Osteoblast (primary cell): ENCODE results near the gene BFSP2. TPM values are rescaled to one million over a fixed set of nuclear protein-coding genes. Genes with fewer than 3 reads are reported as not detected.
A peak's percentile ranks its signal among the peaks of the same experiment; 100 is the strongest.

Experiments used
- DNase-seq: peaks from one replicate; pipeline ENCODE4 v3.0.0; 2011; ENCODE audit warnings: low spot score, mixed read lengths; ENCODE audit not compliant: insufficient read length; ENCODE audit errors: missing footprints
- H2AFZ ChIP-seq: 2 replicates; pipeline ENCODE4 v1.6.0; 2011; ENCODE audit warnings: mild to moderate bottlenecking, low read length
- H3K27ac ChIP-seq: 2 replicates; pipeline ENCODE4 v1.5.1; 2011; ENCODE audit warnings: mild to moderate bottlenecking, low read depth, low read length, moderate library complexity
- H3K27me3 ChIP-seq: 2 replicates; pipeline ENCODE4 v1.6.0; 2012; ENCODE audit warnings: mild to moderate bottlenecking, control low read depth, inconsistent platforms, low read length, moderate library complexity; ENCODE audit not compliant: insufficient read depth
- H3K36me3 ChIP-seq: 2 replicates; pipeline ENCODE4 v1.5.1; 2011; ENCODE audit warnings: mild to moderate bottlenecking, low read length, control low read depth, moderate library complexity; ENCODE audit not compliant: insufficient read depth
- H3K4me1 ChIP-seq: 2 replicates; pipeline ENCODE4 v1.5.1; 2011; ENCODE audit warnings: mild to moderate bottlenecking, low read length, control low read depth, moderate library complexity; ENCODE audit not compliant: insufficient read depth
- H3K4me2 ChIP-seq: 2 replicates; pipeline ENCODE4 v1.6.0; 2011; ENCODE audit warnings: mild to moderate bottlenecking, low read length; ENCODE audit not compliant: insufficient read depth
- H3K4me3 ChIP-seq: fragments of 200-600 bp; sonication (generic); 3 replicates; pipeline ENCODE4 v1.5.1; 2012; ENCODE audit warnings: mild to moderate bottlenecking, low read length, inconsistent platforms; ENCODE audit not compliant: insufficient read depth
- H3K79me2 ChIP-seq: 2 replicates; pipeline ENCODE4 v1.6.0; 2012; ENCODE audit warnings: mild to moderate bottlenecking, low read length, control low read depth, inconsistent platforms; ENCODE audit not compliant: insufficient read depth
- H3K9me3 ChIP-seq: 2 replicates; pipeline ENCODE4 v1.5.1; 2011; ENCODE audit warnings: low read depth, low read length, control low read depth
- H4K20me1 ChIP-seq: 2 replicates; pipeline ENCODE4 v1.6.0; 2012; ENCODE audit warnings: mild to moderate bottlenecking, low read length, control low read depth; ENCODE audit not compliant: insufficient read depth
- total RNA-seq: library from RNA; depleted of rRNA; stranded (reverse); fragments of >200 nt; gene quantifications from 2 replicates; pipeline ENCODE4 v1.2.3, GENCODE V29; 2012
- TF ChIP-seq, protein P1 (sequence below): IDR thresholded peaks from 2 replicates; pipeline ENCODE4 v1.5.1; 2011; ENCODE audit warnings: mild to moderate bottlenecking, low read depth, low read length, moderate library complexity; ENCODE audit errors: extremely low read depth

Gene BFSP2
- total RNA-seq, 1 donor: not detected

DNA sequence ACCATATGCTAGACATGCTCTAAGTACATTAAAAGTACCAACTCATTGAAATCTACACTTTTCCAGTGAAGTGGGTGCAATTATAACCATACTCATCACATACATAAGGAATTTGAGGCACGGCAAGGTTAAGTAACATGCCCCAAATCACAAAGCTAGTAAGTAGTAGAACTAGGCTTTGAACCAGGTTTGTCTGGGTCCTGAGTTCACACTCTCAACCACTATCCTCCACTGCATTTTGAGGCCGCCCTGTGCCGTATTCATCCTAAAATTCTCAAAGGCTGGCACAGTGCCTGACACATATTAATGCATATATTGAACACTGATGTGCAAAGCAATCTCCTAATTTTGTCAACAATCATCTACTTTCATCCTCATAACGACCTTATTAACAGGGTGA, 104.9 kb downstream of the BFSP2 start:
- Histone ChIP-seq H3K79me2 (no peaks in the 10 kb centered on the region), H4K20me1 (no peaks in the 10 kb centered on the region), H3K9me3 (no peaks in the 10 kb centered on the region), H3K27ac (no peak overlapping the region), H3K4me3 (no peak overlapping the region), H2AFZ (no peak overlapping the region), H3K4me1 (peaks cover 8% of the 10 kb centered on the region), H3K36me3 (no peaks in the 10 kb centered on the region), H3K27me3 (peaks cover 3% of the 10 kb centered on the region), H3K4me2 (no peak overlapping the region)
- TF ChIP-seq, protein P1, sequence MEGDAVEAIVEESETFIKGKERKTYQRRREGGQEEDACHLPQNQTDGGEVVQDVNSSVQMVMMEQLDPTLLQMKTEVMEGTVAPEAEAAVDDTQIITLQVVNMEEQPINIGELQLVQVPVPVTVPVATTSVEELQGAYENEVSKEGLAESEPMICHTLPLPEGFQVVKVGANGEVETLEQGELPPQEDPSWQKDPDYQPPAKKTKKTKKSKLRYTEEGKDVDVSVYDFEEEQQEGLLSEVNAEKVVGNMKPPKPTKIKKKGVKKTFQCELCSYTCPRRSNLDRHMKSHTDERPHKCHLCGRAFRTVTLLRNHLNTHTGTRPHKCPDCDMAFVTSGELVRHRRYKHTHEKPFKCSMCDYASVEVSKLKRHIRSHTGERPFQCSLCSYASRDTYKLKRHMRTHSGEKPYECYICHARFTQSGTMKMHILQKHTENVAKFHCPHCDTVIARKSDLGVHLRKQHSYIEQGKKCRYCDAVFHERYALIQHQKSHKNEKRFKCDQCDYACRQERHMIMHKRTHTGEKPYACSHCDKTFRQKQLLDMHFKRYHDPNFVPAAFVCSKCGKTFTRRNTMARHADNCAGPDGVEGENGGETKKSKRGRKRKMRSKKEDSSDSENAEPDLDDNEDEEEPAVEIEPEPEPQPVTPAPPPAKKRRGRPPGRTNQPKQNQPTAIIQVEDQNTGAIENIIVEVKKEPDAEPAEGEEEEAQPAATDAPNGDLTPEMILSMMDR: no peak
- no peak for DNase-seq

DNA sequence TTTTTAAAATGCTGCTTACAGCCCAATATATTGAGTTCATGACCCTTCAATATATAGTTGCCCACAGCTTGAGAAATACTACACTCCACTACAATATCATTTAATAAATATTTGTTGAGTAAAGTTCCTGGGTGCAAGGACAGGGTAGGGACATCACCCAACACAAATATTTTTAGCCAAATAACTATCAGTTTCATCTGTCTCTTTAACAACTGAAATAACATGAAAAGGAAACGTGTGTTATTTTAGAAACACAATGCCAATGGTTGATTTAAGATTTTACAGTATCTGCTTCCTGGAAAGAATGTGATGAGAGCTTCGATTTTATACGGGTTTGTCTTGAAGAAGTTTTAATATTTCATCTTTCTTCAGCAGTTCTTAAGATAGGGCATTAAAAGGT, 106.0 kb downstream of the BFSP2 start:
- H3K36me3 ChIP-seq: no peaks in the 10 kb centered on the region
- no peak for DNase-seq
- peaks cover 8% of the 10 kb centered on the region for H3K4me1 ChIP-seq
- no peaks in the 10 kb centered on the region for H3K27me3 ChIP-seq
- H3K9me3 ChIP-seq: no peaks in the 10 kb centered on the region
- TF ChIP-seq, protein P1: no peak
- peak overlapping the region; percentile 77 for H2AFZ ChIP-seq
- H4K20me1 ChIP-seq: no peaks in the 10 kb centered on the region
- H3K27ac ChIP-seq: no peak overlapping the region
- H3K79me2 ChIP-seq: no peaks in the 10 kb centered on the region
- H3K4me2 ChIP-seq: peak overlapping the region; percentile 49
- peak overlapping the region; percentile 13 for H3K4me3 ChIP-seq

DNA sequence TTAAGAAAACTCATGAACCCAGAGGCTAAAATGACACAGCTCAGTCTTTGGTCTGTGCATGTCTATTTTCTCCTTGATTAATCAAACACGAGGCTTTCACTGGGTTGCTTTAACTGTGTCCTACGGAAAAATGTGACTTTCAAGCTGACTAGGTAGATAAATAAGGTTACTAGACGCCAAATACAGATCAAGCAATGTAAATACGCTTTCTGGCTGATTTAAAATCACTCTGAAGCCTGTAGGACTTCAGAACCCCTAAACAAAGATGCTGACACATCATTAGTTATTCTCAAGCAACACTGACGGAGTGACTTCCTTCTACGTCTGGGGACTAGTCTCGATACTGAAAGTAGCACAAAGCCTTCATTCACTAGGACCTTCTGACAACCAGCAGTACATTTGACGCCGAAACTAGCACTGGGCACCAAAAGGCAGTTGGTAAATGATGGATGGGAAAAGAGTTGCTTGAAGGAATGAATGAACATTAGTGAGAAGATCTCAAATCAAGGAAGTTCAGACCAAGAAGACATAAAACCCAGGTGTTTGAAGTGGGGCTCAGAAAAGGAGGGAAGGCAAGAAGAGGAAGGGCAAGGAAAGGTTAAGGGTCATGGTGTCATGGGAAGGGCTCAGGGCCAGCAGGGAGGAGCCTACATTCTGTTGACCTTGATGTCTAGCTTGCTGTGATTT, 106.5 kb downstream of the BFSP2 start:
- H3K27ac ChIP-seq: no peak overlapping the region
- H3K27me3 ChIP-seq: no peaks in the 10 kb centered on the region
- peak overlapping the region; percentile 49 for H3K4me2 ChIP-seq
- peak overlapping the region; percentile 77 for H2AFZ ChIP-seq
- H3K4me3 ChIP-seq: peak overlapping the region; percentile 13
- H3K36me3 ChIP-seq: no peaks in the 10 kb centered on the region
- no peaks in the 10 kb centered on the region for H3K9me3 ChIP-seq
- DNase-seq: no peak
- no peaks in the 10 kb centered on the region for H4K20me1 ChIP-seq
- TF ChIP-seq, protein P1: no peak
- H3K4me1 ChIP-seq: peaks cover 8% of the 10 kb centered on the region
- H3K79me2 ChIP-seq: no peaks in the 10 kb centered on the region

DNA sequence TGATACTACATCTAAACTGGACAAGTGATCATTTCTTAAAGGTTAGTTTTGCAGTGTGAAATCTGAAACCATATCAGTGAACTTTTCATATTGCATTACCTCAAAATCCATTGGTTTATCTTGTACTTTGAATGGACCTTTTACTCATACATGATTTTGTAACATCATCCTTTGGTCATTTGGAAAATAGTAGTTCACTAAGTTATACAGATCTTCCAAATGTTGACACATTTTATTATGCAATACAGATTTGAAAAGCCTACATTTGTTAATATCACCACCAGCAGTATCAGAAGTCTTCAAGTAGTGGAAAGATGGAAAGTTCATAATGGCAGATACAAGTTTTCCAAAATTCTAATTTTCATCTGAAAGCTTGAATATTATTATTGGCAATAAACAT, 109.6 kb downstream of the BFSP2 start:
- Histone ChIP-seq H3K27ac (no peak overlapping the region), H3K27me3 (no peaks in the 10 kb centered on the region), H3K79me2 (no peaks in the 10 kb centered on the region), H3K4me1 (peaks cover 8% of the 10 kb centered on the region), H3K36me3 (no peaks in the 10 kb centered on the region), H3K9me3 (no peaks in the 10 kb centered on the region), H3K4me2 (no peak overlapping the region), H3K4me3 (no peak overlapping the region), H2AFZ (no peak overlapping the region), H4K20me1 (no peaks in the 10 kb centered on the region)
- TF ChIP-seq, protein P1: no peak
- no peak for DNase-seq
